OCI-LY3 (cell line): ENCODE measurements around the gene EPB41L5.

Experiments used
- EZH2phosphoT487 ChIP-seq: fragments of 200-600 bp; shearing (Covaris generic); IDR thresholded peaks from 2 replicates; pipeline ENCODE4 v1.6.1; 2018; ENCODE audit warnings: antibody characterized with exemption, mixed run types, low read depth
- TF ChIP-seq, protein P1 (sequence below): fragments of 200-600, 300-600 bp; sonication (generic); IDR thresholded peaks from 2 replicates; pipeline ENCODE4 v1.5.1; 2014; ENCODE audit warnings: antibody characterized with exemption, low read length, low read depth

DNA sequence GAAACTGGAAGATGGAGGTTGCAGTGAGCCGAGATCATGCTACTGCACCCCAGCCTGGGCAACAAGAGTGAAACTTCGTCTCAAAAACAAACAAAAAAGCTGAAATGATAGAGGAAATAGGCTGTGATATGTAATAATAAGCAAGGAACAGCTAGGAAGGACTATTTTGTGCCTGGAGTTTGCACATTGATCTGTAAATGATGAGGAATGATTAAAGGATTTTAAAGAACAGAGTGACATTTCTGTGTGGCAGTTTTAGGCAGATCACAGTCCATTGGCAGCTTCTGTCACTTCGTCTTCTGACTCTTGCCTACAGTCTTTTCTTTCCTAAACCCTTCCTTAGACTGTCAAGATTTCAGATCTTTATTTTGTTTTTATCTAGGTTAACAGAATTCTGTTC, 19.4 kb downstream of the EPB41L5 start:
- TF ChIP-seq, protein P1, sequence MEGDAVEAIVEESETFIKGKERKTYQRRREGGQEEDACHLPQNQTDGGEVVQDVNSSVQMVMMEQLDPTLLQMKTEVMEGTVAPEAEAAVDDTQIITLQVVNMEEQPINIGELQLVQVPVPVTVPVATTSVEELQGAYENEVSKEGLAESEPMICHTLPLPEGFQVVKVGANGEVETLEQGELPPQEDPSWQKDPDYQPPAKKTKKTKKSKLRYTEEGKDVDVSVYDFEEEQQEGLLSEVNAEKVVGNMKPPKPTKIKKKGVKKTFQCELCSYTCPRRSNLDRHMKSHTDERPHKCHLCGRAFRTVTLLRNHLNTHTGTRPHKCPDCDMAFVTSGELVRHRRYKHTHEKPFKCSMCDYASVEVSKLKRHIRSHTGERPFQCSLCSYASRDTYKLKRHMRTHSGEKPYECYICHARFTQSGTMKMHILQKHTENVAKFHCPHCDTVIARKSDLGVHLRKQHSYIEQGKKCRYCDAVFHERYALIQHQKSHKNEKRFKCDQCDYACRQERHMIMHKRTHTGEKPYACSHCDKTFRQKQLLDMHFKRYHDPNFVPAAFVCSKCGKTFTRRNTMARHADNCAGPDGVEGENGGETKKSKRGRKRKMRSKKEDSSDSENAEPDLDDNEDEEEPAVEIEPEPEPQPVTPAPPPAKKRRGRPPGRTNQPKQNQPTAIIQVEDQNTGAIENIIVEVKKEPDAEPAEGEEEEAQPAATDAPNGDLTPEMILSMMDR, result no peak
- TF ChIP-seq EZH2phosphoT487, result no peak
